Measurements from ENCODE around the gene STXBP4.

Gene STXBP4

DNA sequence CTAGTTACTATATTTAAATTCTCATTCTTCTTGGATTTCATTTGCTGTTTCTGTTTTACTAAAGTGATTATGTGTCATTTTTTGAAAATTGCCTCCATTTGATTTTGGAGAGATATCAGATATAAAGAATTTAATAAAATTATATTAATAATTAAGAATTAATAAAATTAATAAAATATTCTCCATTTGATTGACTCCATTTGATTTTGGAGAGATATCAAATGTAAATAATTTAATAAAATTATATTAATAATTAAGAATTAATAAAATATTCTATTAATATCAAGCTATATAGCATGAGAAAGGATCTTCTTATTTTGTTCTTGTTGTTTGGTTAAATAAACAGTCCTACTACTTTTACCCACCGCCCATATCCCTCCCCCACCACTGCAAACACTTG, 23.0 kb downstream of the STXBP4 start:
- TF ChIP-seq, protein P1, sequence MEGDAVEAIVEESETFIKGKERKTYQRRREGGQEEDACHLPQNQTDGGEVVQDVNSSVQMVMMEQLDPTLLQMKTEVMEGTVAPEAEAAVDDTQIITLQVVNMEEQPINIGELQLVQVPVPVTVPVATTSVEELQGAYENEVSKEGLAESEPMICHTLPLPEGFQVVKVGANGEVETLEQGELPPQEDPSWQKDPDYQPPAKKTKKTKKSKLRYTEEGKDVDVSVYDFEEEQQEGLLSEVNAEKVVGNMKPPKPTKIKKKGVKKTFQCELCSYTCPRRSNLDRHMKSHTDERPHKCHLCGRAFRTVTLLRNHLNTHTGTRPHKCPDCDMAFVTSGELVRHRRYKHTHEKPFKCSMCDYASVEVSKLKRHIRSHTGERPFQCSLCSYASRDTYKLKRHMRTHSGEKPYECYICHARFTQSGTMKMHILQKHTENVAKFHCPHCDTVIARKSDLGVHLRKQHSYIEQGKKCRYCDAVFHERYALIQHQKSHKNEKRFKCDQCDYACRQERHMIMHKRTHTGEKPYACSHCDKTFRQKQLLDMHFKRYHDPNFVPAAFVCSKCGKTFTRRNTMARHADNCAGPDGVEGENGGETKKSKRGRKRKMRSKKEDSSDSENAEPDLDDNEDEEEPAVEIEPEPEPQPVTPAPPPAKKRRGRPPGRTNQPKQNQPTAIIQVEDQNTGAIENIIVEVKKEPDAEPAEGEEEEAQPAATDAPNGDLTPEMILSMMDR (IDR thresholded peaks at IDR 0.05; ENCODE audit: unreplicated experiment in 3 of 3): no peak
- H3K4me3 Mint-ChIP-seq: no peak overlapping the region
- no peaks in the 10 kb centered on the region for H3K4me1 Mint-ChIP-seq
- no peaks in the 10 kb centered on the region for H3K27me3 Mint-ChIP-seq (ENCODE audit: low read depth)
- no peak overlapping the region for H3K27ac Mint-ChIP-seq
- peaks cover 21% of the 10 kb centered on the region for H3K36me3 Mint-ChIP-seq (ENCODE audit: low read depth)
- H3K9me3 Mint-ChIP-seq: no peaks in the 10 kb centered on the region

DNA sequence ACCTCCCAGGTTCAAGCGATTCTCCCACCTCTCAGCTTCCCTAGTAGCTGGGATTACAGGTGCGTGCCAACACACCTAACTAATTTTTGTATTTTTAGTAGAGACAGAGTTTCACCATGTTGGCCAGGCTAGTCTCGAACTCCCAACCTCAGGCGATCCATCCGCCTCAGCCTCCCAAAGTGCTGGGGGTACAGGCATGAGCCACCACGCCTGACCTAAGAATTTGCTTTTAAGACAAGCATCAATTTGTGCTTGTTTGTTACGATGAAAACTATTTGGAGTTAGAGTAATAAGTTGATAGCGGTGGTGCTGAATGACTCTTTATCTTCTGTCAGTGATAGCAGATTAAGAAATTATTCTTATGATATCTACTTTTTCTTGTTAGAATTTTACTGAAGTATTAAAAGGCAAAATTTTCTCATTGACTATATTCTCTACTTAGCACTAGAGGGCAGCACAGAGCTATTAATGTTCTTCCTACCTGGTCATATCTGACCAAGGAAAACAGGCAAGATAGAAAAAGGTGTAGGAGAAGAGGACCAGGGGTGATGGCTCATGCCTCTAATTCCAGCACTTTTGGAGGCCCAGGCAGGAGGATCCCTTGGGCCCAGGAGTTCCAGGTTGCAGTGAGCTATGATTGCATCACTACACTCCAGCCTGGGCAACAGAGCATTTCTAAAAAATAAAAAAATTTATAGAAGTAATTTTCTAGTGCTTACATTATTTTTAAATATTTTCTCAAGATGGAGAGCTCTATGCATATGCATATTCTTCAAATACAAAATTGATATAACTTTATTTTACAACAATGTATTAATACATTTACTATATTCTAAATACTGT, 24.5 kb downstream of the STXBP4 start:
- Mint-ChIP-seq H3K9me3 (no peaks in the 10 kb centered on the region), H3K27me3 (ENCODE audit: low read depth) (no peaks in the 10 kb centered on the region), H3K27ac (no peak overlapping the region), H3K4me3 (no peak overlapping the region), H3K4me1 (no peaks in the 10 kb centered on the region), H3K36me3 (ENCODE audit: low read depth) (peaks cover 14% of the 10 kb centered on the region)
- TF ChIP-seq, protein P1 (IDR thresholded peaks at IDR 0.05; ENCODE audit: unreplicated experiment in 3 of 3): peak; percentile 54 to 75 (median 68)

DNA sequence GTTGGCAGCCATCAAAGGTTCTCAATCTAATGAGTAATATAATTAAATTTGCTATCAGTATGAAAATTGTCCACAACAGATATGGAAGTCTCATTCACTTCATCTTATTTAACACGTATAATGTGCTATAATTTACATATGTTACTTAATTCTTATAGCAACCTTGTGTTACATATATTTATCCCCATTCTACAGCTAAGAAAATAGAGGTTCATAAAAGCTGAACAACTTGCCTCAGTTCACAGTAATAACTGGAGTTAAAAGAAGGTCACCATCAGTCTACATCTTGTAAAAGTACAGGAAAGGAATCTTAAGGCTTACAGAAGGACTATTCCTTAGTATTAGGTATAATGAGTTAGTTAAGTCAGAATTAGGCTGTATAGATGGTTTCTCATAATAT, 27.9 kb downstream of the STXBP4 start:
- no peak overlapping the region for H3K27ac Mint-ChIP-seq
- H3K4me3 Mint-ChIP-seq: no peak overlapping the region
- TF ChIP-seq, protein P1 (IDR thresholded peaks at IDR 0.05; ENCODE audit: unreplicated experiment in 3 of 3): no peak
- H3K9me3 Mint-ChIP-seq: no peaks in the 10 kb centered on the region
- H3K36me3 Mint-ChIP-seq (ENCODE audit: low read depth): peaks cover 27% of the 10 kb centered on the region
- H3K27me3 Mint-ChIP-seq (ENCODE audit: low read depth): no peaks in the 10 kb centered on the region
- no peaks in the 10 kb centered on the region for H3K4me1 Mint-ChIP-seq

DNA sequence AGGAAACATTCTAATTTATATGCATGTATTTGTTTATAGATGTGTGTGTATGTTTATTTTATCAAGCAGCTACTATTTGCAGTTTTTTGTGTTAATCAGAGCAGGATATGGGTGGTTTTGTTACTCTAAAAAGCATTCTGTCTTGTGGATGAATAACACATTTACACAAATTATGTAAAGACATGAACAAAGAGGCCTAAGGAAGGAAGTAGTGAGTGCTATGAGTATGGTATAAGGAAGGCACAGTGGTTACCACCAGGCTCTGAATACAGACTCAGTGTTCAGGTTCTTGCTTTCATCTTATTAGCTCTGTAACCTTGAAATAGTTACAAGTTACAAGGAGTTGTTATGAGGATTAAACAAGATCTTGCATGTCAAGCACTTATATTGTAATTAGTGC, 33.9 kb downstream of the STXBP4 start:
- Mint-ChIP-seq H3K27ac (no peak overlapping the region), H3K27me3 (ENCODE audit: low read depth) (no peaks in the 10 kb centered on the region), H3K4me1 (no peaks in the 10 kb centered on the region), H3K9me3 (no peaks in the 10 kb centered on the region), H3K4me3 (no peak overlapping the region), H3K36me3 (ENCODE audit: low read depth) (peaks cover 31% of the 10 kb centered on the region)
- TF ChIP-seq, protein P1 (IDR thresholded peaks at IDR 0.05; ENCODE audit: unreplicated experiment in 3 of 3): no peak

DNA sequence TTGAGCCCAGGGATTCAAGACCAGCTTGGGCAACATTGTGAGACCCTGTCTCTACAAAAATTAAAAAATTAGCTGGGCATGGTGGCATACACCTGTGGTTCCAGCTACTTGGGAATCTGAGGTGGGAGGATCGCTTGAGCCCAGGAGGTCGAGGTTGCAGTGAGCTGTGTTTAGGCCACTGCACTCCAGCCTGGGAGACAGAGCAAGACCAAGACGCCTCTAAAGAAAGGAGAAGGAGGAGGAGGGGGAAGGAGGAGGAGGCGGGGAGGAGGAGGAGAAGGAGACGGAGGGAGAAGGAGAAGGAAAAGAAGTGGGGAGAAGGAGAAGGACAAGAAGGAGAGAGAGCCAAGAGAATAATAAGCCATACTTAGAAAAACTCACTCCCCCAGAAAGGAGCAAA, 35.9 kb downstream of the STXBP4 start:
- Mint-ChIP-seq H3K4me1 (no peaks in the 10 kb centered on the region), H3K9me3 (no peaks in the 10 kb centered on the region), H3K27me3 (ENCODE audit: low read depth) (no peaks in the 10 kb centered on the region), H3K27ac (no peak overlapping the region), H3K36me3 (ENCODE audit: low read depth) (peaks cover 42% of the 10 kb centered on the region), H3K4me3 (no peak overlapping the region)
- TF ChIP-seq, protein P1 (IDR thresholded peaks at IDR 0.05; ENCODE audit: unreplicated experiment in 3 of 3): no peak

DNA sequence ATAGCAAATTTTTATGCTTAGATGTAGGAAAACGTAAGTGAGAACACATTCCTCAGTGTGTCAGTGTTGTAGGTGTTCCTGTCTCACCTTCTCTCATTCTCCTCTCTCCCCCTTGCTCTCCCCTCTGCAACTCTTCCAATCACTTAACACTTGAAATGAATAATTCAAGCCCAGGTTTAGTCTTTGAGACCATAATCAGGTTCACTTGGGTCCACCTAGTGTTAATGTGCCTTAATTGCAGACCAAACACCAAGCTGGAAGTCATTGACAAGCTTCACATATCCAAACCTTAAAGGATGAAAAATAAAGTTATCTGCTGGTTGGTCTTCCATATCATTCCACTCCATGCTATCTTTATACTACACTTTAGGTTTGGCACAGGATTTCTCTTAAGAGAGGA, 37.0 kb downstream of the STXBP4 start:
- Mint-ChIP-seq H3K4me1 (no peaks in the 10 kb centered on the region), H3K36me3 (ENCODE audit: low read depth) (peaks cover 42% of the 10 kb centered on the region), H3K4me3 (no peak overlapping the region), H3K27ac (no peak overlapping the region), H3K9me3 (no peaks in the 10 kb centered on the region), H3K27me3 (ENCODE audit: low read depth) (no peaks in the 10 kb centered on the region)
- TF ChIP-seq, protein P1 (IDR thresholded peaks at IDR 0.05; ENCODE audit: unreplicated experiment in 3 of 3): peak in 2 of 3 experiments; percentile 17 to 33

Data from nephron (organoid).